Measurements from ENCODE around the gene RLIM.
A peak's percentile ranks its signal among the peaks of the same experiment; 100 is the strongest.
"Not testable (repeated sequence)": the region's sequence is repeated elsewhere in the genome, so short reads cannot be mapped to it uniquely, and the experiment has no call there.

The RLIM gene

GRCh38 chrX:74614093-74614909 is at the start of gene RLIM:
Gene RLIM, minus strand, starts transcription at chrX:74614624. Its CDS starts 18,647 bp downstream, at chrX:74595977.
- DNase-seq, result peak; percentile 95

- no peak for DNase-seq
Observed at GRCh38 chrX:74656079-74656745, 41.8 kb upstream of the RLIM start.

- not testable (repeated sequence) for DNase-seq
Observed at GRCh38 chrX:74654953-74655352, 40.5 kb upstream of the RLIM start.

GRCh38 chrX:74636749-74637314 is 22.4 kb upstream of the RLIM start:
- DNase-seq, result no peak

- no peak for DNase-seq
Observed at GRCh38 chrX:74613370-74614092, 893 bp downstream of the RLIM start.

GRCh38 chrX:74606799-74607198 is 7.6 kb downstream of the RLIM start:
- DNase-seq, result no peak

GRCh38 chrX:74606342-74606741 is 8.1 kb downstream of the RLIM start:
- no peak for DNase-seq

- DNase-seq, result no peak
Observed at GRCh38 chrX:74603040-74603439, 11.4 kb downstream of the RLIM start.

GRCh38 chrX:74602142-74602541 is 12.3 kb downstream of the RLIM start:
- no peak for DNase-seq

- no peak for DNase-seq
Observed at GRCh38 chrX:74593593-74593992, 20.8 kb downstream of the RLIM start.

GRCh38 chrX:74585766-74586165 is 28.7 kb downstream of the RLIM start:
- no peak for DNase-seq

GRCh38 chrX:74579597-74580198 is 34.7 kb downstream of the RLIM start:
- no peak for DNase-seq

GRCh38 chrX:74578137-74578536 is 36.3 kb downstream of the RLIM start:
- DNase-seq, result no peak

- DNase-seq, result no peak
Observed at GRCh38 chrX:74557378-74557777, 57.0 kb downstream of the RLIM start.

GRCh38 chrX:74551934-74552333 is 62.5 kb downstream of the RLIM start:
- no peak for DNase-seq

- DNase-seq, result peak; percentile 84
Observed at GRCh38 chrX:74550295-74550802, 64.1 kb downstream of the RLIM start.

- no peak for DNase-seq
Observed at GRCh38 chrX:74546984-74547383, 67.4 kb downstream of the RLIM start.

GRCh38 chrX:74545880-74546523 is 68.4 kb downstream of the RLIM start:
- no peak for DNase-seq

GRCh38 chrX:74540635-74541249 is 73.7 kb downstream of the RLIM start:
- no peak for DNase-seq

GRCh38 chrX:74536832-74537371 is 77.5 kb downstream of the RLIM start:
- no peak for DNase-seq

GRCh38 chrX:74536152-74536831 is 78.1 kb downstream of the RLIM start:
- DNase-seq, result peak; percentile 22

Data from CD4-positive, alpha-beta T cell treated with Interferon gamma for 1 hour (primary cell).